T follicular helper cell (primary cell): ENCODE data around the gene CFAP20.
A peak's percentile ranks its signal among the peaks of the same experiment; 100 is the strongest.

Experiments used
- DNase-seq: peaks from one replicate; pipeline ENCODE4 v3.0.0-alpha.2; 2020; ENCODE audit warnings: low read depth
- total RNA-seq, 2 experiments: gene quantifications; one replicate each; lab custom pipeline; 2026; lab: John Stamatoyannopoulos, UW

The CFAP20 gene
- total RNA-seq: 31.7 to 54.1 reads per million in 2 experiments

- peak; percentile 94 for DNase-seq
Observed at GRCh38 chr16:58129097-58129936, at the start of gene CFAP20. TSS of gene CFAP20 (minus strand) at chr16:58129381. CDS start at chr16:58129115, 266 bp downstream.

DNA sequence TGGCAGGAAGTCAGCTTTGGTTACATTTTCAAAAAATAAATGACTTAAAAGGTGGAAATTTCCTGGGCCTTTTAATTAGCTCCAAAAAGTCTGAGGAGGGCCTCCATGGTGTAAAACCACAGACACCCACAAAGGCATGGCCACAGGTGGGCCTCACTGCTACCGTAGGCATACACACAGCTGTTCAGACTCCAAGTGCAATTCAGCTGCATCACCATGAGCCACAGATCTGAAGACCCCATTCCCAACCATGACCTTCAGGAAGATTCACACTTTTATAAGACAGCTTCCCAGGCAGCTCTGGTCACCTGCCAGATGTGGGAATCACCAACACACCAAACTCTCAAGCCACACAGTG, 48.2 kb upstream of the CFAP20 start:
- no peak for DNase-seq

DNA sequence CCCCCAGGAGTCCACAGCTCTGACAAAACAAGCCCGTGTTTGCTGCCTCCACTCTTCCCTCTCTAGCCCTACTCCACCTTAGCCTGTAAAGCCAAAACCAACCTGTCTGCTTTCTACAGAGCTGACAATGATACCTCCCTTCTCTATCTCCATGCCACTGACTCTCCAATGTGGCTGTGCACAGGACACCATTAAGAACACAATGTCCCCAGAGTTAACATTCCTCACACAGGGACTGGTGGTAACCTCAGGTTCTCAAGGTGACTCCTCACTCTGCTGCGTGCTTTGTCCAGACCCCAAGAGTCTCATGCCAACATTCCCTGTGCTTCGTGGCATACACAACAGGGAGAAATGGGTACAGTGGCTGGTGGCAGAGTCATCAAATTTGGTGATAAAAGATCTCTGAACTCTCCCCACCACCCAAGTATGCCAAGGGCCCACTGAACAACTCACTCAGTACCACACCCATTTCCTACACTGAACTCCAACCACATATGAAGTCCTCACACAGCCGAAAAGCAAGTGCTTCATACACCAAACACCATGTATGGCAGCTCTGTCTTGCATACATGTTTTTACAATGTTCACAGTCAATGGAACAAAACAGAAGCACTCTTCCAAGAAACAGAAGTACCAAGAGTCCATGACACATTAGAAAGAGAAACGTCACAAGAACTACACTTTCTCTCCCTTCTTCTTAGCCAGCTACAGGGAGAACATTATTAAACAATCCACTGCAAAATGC, 47.6 kb upstream of the CFAP20 start:
- no peak for DNase-seq

GRCh38 chr16:58170223-58170622, 41.0 kb upstream of the CFAP20 start:
- DNase-seq: no peak

DNA sequence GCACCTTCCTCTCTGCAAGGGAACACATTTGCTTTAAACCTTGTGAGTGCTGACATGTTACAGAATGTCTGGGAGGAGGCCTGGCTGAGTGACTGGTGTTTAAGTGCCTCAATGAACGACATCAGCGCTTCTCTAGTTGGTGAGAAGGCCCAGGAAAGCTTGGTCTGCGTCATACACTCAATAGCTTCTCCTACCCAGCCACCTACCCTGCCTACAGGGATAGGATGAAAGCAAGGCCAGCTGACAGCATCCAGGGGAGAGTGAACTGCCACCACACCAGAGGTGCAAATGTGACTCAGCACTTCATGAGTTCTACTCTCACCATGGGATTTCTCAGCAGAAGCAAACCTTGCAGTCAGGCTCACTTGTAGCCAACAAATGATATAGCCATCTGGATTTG, 31.7 kb upstream of the CFAP20 start:
- DNase-seq: no peak

DNA sequence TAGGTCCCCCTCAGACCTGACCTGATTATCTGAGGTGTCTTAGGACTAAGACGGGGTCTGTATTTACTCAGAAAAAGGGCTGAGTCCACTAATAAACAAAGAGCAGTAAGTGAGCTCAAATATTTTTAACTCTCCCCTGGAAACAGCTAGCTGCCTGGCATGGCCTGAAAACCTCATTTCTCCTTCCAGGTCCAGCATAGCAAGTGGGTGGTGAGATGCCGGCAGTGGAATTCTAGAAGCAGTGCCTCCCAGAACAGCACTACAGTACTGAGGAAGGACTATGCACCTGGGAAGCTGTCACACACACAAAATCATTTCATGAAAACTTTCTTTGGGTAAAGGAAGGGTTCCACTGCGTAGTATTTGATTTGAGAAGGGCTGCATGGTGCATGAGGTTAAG, 29.5 kb upstream of the CFAP20 start:
- no peak for DNase-seq

- DNase-seq: no peak
Observed at GRCh38 chr16:58157951-58158540, 28.9 kb upstream of the CFAP20 start.

DNA sequence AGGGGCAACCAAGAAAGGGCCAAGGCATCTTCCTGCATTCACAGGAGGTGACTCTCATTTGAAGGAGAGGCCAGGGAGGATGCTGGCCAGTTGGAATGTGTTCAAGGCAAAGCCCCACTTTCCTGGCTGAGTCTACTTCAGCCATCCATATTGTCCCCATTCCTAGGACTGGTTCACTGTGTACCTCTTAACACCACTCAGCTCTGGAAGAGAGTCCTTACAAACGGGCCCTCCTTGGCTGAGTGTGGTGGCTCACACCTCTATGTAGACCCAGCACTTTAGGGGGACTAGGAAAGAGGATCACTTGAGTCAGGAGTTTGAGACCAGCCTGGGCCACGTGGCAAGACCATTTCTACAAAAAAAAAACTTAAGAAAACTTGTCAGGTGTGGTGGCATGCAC, 28.1 kb upstream of the CFAP20 start:
- DNase-seq: no peak

GRCh38 chr16:58155839-58156238, 26.7 kb upstream of the CFAP20 start:
- no peak for DNase-seq

DNA sequence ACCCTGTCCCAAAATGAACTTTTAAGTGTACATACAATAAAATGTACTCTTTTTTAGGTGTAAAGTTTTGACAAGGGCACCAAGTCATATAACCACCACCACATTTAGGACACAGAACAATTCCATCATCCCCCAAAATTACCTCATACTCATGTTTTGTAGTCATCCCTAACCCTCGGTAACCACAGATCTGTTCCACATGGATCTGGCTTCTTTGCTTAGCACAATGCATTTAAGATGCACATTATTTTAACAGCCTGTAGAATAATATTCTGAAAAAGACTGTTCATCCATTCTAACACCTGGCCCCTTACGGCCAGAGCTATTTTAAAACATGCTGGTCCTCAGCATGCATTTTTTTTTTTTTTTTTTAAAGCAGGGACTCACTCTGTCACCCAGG, 25.2 kb upstream of the CFAP20 start:
- DNase-seq: no peak

DNA sequence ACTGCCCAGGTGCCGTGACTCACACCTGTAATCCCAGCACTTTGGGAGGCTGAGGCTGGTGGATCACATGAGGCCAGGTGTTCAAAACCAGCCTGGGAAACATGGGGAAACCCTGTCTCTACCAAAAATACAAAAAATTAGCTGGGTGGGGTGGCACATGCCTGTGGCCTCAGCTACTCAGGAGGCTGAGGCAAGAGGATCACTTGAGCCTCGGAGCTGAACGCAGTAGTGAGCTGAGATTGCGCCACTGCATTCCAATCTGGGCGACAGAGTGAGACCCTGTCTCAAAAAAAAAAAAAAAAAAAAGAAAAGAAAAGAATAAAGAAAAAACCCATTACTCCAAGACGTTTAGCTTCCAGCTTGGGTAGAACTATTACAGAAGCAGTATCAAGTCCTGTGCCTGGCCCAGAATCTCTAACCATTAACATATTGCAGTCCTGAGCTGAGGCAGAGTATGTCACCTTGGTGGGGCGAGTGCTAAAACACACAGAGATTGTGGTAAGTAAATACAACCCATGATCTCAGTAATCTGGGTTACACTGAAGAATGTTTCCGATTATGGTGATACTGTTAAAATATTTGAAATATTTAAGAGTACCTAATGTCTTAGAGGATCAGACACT, 23.2 kb upstream of the CFAP20 start:
- no peak for DNase-seq

DNA sequence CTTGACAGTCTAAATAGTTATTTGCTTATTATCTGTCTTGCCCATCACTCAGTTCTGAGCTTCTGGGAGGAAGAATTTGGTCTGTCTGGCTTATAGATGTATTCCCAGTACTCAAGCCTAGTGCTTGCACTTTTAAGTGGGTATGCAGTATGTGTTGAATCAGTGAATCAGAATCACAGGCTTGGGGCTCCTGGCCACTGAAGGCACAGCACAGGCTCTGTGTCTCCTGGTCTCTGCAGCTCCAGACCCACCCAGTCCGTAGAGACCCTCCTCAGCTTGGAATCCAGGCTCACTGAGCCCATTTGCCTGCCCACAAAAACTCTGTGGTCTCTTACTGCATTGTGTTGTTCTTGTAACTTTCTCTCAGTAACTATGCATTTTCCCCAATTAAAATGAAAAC, 19.3 kb upstream of the CFAP20 start:
- no peak for DNase-seq

GRCh38 chr16:58148099-58148498, 18.9 kb upstream of the CFAP20 start:
- DNase-seq: no peak

- DNase-seq: no peak
Observed at GRCh38 chr16:58138852-58139251, 9.7 kb upstream of the CFAP20 start.

- DNase-seq: no peak
Observed at GRCh38 chr16:58137581-58137980, 8.4 kb upstream of the CFAP20 start.

DNA sequence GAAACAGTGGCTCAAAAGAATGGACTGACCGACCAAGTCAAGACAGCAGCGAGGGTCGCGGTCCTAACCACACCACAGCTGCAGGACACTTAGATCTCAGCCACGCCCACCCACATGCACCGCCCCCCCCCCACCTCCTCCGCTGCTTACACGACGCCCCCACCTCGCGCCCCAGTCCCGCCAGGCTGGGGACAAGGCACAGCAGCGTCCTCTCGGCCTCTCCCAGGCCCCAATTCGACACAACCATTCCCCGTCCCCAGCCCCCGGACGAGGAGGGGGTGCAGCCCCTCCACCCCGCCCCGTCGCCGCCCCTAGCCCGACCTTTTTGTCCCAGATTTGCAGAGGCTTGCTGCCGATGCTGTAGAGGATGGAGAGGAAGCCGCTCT, 477 bp downstream of the CFAP20 start:
- DNase-seq: peak; percentile 12

GRCh38 chr16:58128181-58128631, 975 bp downstream of the CFAP20 start:
- DNase-seq: no peak

- DNase-seq: no peak
Observed at GRCh38 chr16:58127634-58128033, 1.5 kb downstream of the CFAP20 start.

DNA sequence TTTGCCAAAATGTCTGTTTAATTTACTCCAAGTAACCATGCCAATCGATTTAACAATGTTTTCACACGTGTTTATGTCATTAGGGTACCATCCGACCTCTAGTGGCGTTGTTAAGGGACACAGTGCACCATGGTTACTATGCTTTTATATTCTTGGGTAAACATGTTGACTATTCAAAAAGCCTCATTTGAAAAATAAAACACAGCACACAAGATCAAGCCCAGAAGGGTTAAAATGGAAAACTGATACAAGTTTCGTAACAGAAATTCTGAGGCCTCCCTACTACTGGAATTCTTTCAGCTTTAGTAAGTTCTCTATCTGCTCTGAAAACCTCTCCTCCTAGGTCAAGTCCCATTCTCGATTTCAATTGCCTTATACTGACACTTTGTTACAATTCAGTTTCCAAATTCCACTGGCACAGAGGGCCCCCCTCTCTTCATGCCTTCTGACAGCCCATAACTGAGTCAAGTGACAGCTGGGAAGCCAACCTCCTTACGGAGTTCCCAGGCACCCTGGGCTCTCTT, 2.1 kb downstream of the CFAP20 start:
- peak; percentile 38 for DNase-seq

- DNase-seq: no peak
Observed at GRCh38 chr16:58126451-58126961, 2.7 kb downstream of the CFAP20 start.

- DNase-seq: no peak
Observed at GRCh38 chr16:58125781-58126335, 3.3 kb downstream of the CFAP20 start.

DNA sequence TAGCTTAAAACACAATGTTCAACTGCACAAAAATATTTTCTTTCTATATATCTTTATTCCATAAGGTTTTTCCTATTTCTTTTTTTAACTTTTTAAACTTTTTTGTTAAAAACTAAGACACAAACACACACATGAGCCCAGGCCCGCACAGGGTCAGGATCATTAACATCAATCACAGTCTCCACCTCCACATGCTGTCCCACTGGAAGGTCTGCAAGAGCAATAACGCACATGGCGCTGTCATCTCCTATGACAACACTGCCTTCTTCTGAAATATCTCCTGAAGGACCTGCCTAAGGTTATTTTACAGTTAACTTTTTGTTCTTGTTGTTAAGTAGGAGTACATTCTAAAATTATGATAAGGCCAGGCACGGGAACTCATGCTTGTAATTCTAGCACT, 4.1 kb downstream of the CFAP20 start:
- no peak for DNase-seq
